Stimulated activated CD4-positive, alpha-beta T cell treated with anti-CD3 and anti-CD28 coated beads, Interleukin-15, amount 100 ng/mL, for 24 hours (primary cell): ENCODE results near the gene IQGAP3.
A peak's percentile ranks its signal among the peaks of the same experiment; 100 is the strongest.

Experiments
- DNase-seq: peaks from one replicate; pipeline ENCODE4 v3.0.0-alpha.2; 2020

IQGAP3 gene

GRCh38 chr1:156477526-156478249 is 94.7 kb downstream of the IQGAP3 start:
- DNase-seq: no peak

GRCh38 chr1:156476501-156477298 is 95.7 kb downstream of the IQGAP3 start:
- DNase-seq: peak; percentile 65

GRCh38 chr1:156475568-156476500 is 96.5 kb downstream of the IQGAP3 start:
- no peak for DNase-seq
